NCI-H1092 (cell line): Measurements from ENCODE around the gene TRPC4AP.

Experiments used
- DNase-seq: peaks from one replicate; lab custom pipeline; 2025; lab: John Stamatoyannopoulos, UW

TRPC4AP gene

DNA sequence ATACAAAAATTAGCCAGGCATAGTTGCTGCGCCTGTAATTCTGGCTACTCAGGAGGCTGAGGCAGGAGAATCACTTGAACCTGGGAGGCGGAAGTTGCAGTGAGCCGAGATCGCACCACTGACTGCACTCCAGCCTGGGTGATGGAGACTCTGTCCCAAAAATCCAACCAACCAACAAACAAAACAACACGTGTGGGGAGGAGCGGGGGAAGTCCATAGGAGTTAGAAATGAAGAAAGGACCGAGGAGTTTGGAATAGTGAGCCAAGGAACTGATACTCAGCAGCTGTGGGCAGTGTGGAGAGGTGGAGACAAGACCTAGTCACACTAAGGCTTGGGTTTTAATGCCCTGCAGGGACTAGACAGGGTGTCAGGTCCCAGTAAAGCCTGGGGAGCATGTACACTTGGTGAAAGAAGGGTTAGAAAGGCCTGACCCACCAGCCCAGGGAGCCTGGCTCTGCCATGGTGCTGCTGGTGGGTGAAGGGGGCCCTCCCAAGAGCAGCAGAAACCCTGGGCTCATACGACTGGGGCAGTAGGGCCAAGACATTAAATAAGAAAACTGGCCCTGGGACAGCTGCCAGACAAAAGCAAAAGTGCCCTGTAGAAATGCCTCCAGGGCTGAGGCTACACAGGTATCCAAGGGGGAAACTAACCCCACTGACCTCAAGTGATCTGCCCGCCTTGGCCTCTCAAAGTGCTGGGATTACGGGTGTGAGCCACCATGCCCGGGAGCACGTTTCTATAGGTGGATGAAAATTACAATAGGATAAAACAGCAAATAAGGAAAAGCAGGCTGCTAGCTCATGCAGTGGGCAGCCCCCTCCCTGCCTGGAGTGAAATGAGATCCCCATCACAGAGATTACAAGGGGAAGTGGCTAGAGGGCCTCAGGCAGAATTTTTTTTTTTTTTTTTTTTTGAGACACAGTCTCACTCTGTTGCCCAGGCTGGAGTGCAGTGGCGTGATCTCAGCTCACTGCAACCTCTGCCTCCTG, 78.9 kb downstream of the TRPC4AP start:
- no peak for DNase-seq

DNA sequence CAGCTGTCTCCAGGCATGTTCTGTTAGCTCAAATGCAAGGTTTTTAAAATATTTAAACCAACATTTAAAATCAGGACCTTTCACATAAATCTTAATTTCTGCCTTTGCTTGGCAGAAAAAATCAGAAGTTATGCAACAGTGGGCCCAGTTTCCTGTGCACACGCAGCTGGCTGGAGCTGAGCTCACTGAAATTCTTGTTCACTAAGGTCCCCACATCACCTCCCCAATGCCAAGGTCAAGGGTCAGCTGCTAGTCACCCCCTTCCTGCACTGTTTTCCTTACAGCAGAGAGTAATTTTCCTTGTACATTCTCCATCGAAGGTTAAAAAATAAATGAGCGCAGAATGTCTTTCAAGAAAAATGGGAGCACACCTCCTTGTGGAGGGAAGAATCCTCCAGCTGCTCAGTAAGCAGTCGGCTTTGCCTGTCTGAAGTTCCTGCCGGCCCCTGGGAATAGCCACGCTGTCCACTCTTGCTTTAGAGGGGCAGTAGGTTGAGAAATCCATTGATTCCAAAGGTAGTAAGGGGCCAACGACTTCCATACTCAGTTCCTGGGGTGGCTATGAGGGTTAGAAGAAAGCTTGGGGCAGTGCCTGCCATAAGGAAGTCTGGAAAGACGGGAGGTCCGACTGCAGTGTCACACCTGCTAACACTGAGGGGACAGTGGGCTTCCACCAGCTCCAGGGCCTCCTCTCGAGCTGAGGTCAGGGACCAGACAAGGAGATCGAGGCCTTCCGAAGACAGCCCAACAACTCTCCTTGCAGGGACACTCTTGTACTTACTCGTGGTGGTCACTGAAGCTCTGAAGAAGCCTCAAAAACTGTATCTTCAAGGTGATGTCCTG, 80.2 kb downstream of the TRPC4AP start:
- no peak for DNase-seq

DNA sequence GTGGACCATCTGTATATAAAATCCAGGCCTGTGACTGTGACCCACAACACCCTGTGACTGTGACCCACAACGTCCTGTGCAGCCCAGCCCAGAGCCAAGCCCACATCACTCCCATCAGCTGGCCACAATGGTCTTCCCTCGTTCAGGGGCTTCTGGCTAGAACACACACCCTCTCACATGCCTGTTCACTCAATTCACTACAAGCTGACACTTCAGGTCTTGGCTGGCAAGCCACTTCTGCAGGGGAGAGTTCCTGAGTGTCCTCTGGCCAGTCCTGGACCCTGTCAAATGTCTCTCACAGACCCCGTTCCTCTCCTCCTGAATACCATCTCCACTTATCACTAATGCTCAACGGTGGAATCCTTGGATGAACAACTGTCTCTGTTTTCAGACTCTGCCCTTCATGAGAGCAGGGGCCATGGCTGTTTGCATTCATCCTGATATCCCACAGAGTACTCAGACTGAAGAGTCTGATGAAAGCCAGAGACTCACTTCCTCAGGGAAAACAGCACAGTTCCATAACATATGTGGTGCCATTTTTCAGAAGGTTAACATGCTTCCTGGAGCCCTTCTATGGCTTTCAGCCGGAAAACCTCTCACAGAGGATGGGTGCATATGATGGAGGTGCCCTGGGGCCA, 80.9 kb downstream of the TRPC4AP start:
- DNase-seq = no peak

DNA sequence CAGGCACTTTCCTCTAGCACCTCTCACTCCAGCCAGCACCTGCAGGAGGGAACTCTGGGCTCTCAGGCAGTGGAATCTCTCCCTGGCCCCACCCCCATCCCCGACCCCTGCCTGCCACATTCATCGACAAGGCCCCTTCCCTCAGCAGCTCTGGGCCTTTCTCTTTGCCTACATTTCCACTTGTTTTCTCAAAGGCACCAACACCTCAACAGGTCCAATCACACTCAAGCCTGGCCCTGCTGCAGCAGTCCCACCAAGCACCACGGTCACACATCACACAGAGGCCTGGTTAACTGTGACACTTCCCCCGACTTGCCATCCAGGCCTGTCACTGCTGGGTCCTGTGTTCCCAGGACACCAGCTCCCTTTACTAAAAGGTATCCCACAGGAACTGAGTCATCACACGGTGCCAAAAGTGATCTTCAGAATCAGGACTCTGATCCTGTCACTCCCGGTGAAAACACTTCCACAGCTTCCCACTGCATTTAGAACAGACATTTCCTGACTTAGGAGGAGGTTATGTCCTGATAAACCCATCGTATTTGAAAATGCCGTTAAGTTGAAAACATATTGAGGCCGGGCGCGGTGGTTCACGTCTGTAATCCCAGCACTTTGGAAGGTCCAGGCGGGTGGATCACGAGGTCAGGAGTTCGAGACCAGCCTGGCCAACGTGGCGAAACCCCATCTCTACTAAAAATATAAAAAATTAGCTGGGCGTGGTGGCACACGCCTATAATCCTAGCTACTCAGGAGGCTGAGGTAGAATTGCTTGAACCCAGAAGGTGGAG, 82.0 kb downstream of the TRPC4AP start:
- no peak for DNase-seq

DNA sequence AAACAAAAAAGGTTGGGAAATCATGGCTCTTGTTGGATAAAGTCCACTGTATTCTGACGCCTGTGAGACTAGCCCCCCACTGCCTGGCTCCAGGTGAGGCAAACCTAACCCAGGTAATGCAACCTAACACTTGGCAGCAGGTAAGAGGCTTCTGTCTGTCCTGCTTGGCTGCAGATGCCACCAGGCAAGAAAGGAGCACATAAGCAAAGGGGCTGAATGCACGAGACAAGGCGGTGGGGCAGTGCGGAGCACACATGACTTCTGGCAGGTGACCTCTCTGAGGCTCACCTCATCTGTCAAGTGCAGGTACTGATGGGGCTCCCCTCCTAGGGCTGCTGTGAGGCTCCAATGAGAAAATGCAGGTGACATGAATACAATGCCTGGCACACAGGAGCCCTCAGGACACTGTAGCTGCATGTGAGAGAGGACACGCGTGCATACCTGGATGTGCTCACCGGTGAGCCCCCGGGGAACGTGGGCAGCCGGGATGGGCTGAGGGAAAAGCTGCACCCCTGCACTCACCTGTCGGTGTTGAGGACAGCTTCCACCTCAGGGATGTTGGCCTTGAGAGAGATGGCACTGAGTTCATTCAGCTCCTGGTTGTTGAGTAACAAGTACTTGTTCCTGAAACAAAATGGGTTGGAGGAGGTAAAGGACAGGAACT, 82.8 kb downstream of the TRPC4AP start:
- no peak for DNase-seq

DNA sequence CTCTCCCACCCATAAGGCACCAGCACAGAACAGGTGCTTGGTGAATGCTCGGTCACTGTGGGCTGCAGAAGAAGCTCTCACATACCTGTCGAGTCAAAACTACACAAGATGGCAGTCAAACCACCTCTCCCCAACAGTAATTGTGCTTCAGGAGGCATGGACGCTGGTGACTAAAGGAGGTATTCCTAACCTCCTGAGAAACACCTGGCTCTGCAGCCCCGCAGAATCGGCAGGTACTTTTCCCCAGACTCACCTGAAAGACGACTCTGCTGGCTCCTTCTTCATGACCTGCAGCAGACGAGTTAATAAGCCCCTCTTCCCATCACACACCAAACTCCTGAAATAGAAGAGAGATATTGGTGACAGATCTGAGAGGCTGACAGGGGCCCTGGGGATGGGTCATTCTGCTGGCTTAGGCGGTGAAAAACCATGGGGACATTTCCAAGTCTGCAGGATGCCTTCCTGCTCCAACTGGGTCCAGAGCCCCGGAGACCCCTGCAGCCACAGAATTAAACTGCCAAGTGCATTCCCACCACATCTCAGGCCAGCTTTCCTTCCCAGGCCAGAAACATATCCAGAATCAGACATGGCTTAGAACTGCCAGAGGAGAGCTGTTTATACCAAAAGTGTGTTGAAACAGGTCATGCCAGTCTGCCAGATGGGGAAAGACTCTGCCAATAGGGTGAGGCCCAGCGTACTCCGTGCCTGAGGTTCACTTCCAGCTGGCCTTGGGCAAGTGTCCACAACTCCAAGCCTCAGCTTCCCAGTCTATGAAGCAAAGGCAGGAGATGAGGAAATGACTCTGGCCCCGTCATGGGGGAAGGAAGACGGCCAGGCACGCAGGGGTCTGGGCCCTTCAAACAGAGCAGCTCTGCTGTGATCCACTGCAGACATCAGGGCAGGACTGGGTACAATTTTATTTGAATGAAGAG, 83.9 kb downstream of the TRPC4AP start:
- DNase-seq = no peak

DNA sequence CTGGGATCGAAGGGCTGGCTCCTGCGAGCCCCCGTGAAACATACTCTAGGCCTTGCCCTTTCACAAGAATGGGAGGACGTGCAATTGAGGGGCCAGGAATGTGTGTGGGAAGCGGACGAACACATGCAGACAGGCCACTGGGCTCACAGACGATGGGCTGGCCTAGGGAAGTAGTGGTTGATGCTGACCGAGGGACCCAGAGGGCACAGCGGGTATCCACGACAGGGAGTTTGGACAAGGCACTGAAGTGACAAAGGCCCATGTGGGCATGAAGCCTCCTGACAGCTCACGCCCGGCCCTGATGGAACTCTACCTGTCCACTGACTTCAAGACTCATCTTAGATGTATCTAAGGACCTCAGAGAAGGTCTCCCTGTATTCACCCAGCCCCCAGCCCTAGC, 84.7 kb downstream of the TRPC4AP start:
- DNase-seq = no peak

DNA sequence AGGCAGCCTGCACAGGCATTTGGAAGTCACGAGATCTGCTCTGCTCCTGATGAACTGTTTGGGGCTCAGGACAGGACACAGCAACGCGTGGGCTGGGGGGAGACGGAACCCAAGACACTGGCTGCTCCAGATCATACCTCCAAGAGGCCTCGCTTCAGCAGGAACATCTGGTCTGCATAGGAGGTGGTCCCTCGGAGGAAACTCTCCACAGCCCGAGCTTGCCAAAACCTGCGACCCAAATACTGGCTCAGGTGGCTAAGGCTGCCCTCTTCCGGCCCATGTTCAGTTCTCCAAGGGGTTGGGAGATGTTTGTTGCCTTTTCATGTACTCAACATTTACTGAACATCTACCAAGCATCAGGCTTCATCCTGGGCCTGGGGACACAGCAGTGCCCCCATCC, 85.2 kb downstream of the TRPC4AP start:
- DNase-seq = no peak

DNA sequence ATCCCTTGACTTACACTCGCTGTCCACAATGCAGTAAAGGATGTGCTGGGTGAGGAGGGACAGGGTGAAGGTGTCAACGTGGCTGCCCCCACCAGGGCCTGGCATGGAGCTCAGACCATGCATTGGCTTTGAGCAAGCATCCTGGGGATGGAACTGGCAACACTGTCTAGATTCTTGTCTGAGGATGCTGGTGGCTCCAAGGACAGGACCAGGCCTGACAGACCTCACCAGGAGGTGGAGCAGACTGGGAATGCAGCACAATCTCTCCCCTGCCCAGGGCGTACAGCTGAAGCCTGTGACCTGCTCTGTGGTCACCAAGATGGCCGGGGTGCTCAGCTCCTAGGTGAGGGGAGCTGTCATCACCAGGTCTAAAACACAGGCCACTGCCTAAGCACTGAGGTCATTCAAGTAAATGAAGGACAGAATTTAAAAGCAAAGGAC, 86.1 kb downstream of the TRPC4AP start:
- no peak for DNase-seq

DNA sequence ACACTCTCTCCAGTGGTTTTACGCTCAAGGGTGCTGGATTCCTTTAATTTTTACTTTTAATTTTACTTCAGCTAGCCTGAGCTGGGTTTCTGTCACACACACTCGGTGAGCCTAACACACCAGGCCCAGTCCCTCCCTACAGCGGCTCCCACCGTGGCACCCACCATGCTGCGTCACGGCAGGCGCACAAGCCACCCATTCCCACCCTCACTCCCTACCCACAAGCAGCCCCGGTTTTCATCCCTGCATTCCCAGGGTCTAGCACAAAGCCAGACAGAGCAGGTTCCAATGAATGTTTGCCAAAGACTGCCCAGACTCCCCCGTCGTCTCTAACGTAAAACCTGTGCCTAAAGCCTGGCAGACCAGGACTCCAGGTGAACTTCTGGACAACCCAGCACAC, 86.6 kb downstream of the TRPC4AP start:
- DNase-seq = no peak

DNA sequence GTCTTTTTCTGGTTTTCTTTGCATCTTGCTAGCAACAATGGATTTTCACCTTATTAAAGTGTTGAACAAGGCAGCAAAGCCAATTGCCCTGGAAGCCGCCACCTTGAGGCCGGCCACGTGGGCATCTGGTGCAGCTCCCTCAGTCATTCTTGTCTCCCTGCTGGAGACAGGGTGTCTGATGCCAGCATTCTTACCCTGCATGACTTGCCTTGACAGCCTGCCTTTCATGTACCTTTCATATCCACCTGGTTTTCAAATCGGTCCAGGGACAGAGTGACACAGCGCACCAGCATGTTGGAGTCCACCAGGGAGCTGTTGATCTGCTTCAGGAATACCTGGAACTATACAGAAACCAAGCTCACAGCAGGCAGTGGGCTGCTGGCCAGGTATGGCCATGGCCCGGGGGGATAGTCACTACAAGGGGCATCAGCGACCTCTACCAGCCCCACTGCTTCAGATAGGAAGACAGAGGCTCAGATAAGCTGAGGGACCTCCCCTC, 87.1 kb downstream of the TRPC4AP start:
- no peak for DNase-seq

DNA sequence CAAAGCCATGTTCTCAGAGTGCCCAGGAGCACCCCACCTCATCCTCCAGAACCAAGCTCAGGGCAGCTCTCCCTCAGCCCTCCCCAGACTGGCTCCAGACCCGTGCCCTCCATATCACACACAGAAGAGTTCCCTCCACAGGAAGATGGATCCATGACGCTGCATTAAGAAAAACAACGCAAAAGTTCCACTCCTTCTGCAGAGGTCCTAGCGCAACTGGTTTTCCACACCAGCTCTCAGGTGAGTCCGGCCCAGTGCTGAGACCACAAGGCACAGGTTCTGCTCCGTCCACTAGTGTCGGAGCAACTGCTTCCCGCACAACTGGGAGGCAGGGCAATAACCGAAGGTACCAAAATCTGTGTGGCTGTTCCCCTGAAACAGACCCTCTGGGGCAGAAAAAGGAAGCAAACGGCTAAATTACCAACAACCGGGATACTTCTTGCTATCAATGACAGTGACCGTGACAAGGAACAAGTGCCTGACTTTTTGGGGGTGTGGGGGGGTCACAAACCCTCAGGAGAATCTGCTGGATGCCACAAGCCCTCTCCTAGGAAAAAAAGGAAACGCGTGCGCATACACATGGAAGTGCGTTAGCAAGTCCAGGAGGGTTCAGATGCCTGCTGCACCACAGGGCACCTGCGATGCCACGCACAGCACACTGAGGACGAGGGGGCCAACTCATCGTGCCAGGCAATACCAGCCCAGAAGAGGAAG, 87.7 kb downstream of the TRPC4AP start:
- no peak for DNase-seq

DNA sequence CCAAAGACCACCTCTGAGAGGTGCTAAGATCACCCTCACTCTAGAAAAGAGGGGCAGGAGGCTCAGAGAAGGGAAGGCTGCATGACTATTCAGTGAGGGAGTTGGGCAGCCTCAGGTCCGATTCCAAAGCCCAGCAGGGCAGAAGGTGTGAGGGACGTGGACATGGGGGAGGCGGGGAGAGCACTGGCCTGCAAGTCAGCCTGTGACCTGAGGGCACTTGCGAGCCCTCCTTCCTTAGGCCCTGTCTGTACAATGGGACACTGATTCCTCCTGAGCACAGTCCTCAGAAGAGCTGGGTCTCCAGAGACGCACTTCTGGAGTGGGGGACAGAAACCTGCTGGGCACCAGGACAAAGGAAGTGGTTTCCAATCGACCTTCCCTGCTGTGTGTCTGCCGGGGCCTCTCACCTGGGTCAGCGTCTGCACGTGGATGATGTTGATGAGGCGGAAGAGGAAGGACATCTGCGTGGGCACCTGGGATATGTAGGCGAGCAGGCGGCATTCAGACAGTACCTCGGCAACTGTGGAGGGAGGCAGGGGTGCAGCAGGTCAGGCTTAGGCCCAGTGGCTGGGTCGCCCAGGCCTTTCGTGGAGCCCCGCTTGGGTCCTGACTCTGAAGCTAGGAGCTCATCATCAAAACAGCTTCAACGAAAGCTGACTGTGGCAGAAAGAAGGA, 88.4 kb downstream of the TRPC4AP start:
- no peak for DNase-seq

DNA sequence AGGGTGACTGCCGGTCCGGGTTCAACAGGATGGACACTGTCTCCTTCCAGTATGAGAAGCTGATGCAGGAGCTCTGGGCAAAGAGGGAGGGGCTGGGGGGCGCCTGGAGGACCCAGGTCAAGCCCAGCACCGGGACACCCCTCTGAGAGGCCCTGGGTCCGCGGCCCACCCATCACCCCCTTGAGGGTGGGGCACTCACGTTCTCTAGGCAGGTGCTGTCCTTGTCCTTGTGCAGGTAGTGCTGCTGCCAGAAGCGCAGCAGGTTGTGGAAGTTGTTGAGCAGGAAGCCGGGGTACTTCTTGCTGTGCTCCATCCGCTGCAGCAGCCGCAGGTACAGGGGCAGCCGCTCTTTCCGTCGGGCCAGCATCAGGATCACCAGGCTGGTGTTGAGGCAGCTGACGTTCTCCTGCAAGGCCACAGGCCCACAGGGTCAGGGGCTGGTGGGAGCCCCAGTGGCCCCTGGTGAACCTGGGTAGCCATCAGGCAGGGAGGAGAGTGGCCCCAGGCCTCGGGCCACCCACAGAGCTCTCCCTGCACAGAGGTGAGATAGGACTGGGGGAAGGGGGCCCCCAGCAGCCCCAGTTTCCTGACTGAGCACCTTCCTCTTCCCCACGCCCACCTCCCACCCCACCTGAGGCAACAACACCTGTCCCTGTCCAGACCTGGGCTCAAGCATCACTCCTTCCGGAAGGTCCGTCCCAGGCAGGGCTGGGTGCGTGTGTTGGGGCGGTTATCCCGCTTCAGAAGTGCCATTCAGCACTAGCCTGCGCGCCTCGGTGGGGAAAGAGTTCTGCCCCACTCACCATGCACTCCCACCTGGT, 89.2 kb downstream of the TRPC4AP start:
- DNase-seq = no peak

DNA sequence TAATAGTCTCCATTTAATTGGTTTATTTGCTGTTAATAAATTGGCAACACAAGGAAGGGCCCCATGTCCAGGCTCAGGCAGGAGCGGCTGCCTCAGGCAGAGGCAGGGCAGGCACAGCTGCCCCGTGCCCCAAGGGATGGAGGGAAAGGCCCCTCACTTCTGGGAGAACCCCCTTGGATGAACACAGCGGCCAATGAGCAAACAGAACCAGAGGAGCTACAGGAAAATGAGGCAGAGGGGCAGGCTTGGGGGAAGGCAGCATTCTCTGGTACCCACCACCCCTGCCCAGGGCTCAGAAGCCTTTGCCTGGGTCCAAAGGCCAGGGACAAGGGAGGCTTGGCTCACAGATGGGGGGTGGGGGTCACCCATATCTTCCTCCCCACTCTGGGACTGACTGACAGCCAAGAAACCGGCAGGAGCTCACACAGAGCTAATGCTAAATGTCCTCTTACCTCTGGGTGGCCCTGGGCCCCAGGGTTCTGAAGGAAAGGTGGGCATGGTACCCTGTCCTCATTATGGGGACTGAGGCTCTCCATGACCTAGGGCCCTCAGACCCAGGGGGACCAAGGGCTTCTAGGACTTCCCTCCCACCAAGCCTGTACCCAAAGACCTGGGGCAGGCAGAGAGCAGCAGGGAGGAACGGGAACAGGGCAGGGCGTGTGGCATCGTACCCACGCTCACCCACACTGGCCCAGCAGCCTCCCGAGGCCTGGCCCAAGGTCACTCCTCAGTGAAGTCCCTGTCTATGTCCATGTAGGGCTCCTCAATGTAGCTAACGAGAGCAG, 90.0 kb downstream of the TRPC4AP start:
- no peak for DNase-seq

DNA sequence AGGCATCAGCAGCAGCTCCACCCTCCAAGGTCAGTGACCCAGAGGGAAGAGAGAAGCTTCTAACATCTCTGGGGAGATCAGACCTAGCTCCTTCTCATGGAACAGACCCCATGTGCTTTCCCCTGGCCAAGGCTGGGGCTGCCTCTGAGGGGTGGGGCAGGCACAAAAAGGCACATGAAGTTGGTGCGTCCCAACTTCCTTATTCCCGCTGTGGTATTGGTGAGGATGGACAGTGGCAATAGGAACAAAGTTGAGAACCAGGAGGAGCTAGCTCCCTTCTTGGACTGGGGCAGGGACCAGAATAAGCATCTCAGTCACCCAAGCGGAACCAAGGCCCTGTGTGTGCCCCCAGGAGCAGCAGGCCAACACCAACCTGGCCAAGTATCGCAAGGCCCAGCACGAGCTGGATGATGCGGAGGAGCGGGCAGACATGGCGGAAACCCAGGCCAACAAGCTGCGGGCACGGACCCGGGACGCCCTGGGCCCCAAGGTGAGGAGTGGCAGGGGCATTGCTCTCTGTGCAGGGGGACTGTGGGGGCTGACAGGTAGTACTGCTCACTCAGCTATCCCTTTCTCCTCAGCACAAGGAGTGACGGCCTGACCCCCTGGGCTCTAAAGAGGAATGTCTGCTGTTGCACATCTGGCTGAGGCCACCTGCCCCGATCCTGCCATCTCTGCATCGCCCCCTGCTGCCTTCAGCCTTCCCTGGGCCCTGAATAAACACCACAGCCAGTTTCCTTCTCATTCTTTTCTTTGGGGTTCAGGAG, 90.8 kb downstream of the TRPC4AP start:
- no peak for DNase-seq
